ENCODE results near the gene PLCB2. TPM values are rescaled to one million over a fixed set of nuclear protein-coding genes. Genes with fewer than 3 reads are reported as not detected.

PLCB2 gene
- total RNA-seq, 1 experiment from 2014 or later = 7.4 TPM

- H2BK5ac ChIP-seq (ENCODE audit: insufficient read length, low read length) = no peak overlapping the region
- H3K36me3 Mint-ChIP-seq (ENCODE audit: insufficient read depth in 1 of 3, low read depth in 3 of 3) = no peaks in the 10 kb centered on the region
- no peak overlapping the region for H2AK5ac ChIP-seq (ENCODE audit: insufficient read length, low read length)
- no peak overlapping the region for H3K27ac Mint-ChIP-seq
- H3K9ac ChIP-seq (ENCODE audit: extremely low read depth, insufficient read length, low read length) = no peak overlapping the region
- no peak overlapping the region for H3K14ac ChIP-seq (ENCODE audit: insufficient read depth, low read length)
- H4K91ac ChIP-seq (ENCODE audit: insufficient read length, low read depth, low read length) = no peak overlapping the region
- no peak for TF ChIP-seq CTCF (conservative IDR thresholded peaks at IDR 0.05)
- WGBS (ENCODE audit: extremely low coverage, insufficient read length, low lambda C conversion rate) = no CpG with 5 or more reads among the region's 4 CpGs
- no peak overlapping the region for H2BK12ac ChIP-seq (ENCODE audit: insufficient read length, low read depth, low read length)
- H3K23ac ChIP-seq (ENCODE audit: insufficient read length, low read depth, low read length) = no peak overlapping the region
- H4K8ac ChIP-seq (replicated peaks; ENCODE audit: insufficient read length, low read depth, low read length) = no peak overlapping the region
- no peak overlapping the region for H3T11ph ChIP-seq (ENCODE audit: low read length)
- no peak overlapping the region for H2BK20ac ChIP-seq (ENCODE audit: low read depth, low read length, poor library complexity, severe bottlenecking)
- H3K4me1 ChIP-seq (ENCODE audit: insufficient read depth, low read length) = no peaks in the 10 kb centered on the region
- no peak overlapping the region for H3K56ac ChIP-seq (ENCODE audit: insufficient read length, low read depth, low read length)
- H3K27me3 ChIP-seq (ENCODE audit: insufficient read depth, low read length) = no peaks in the 10 kb centered on the region
- no peak overlapping the region for H2BK120ac ChIP-seq (ENCODE audit: low read depth, low read length, poor library complexity, severe bottlenecking)
- H4K5ac ChIP-seq (ENCODE audit: insufficient read length, low read depth, low read length) = no peak overlapping the region
- H3K4me1 Mint-ChIP-seq = peaks cover 6 to 10% of the 10 kb centered on the region in 2 experiments
- H3K23me2 ChIP-seq (ENCODE audit: insufficient read length, low read depth, low read length, poor library complexity, severe bottlenecking) = no peaks in the 10 kb centered on the region
- H2AFZ ChIP-seq (ENCODE audit: low read length) = no peak overlapping the region
- H2BK15ac ChIP-seq (ENCODE audit: low read depth, low read length) = 0 out of 2 replicates have a peak overlapping the region, but pooled peaks have one; percentile 45
- no peak overlapping the region for H3K4ac ChIP-seq (ENCODE audit: low read depth, low read length)
- no peaks in the 10 kb centered on the region; a peak in 1 of 5 replicates for H3K9me3 Mint-ChIP-seq
- no peak for DNase-seq
- H3K4me3 Mint-ChIP-seq = no peak overlapping the region
- no peaks in the 10 kb centered on the region for H4K20me1 ChIP-seq (ENCODE audit: control insufficient read depth, insufficient read depth, insufficient read length)
- peaks cover 60% of the 10 kb centered on the region for H3K27me3 Mint-ChIP-seq (ENCODE audit: low read depth)
- no peaks in the 10 kb centered on the region for H3K79me1 ChIP-seq (ENCODE audit: insufficient read depth, low read depth, low read length, poor library complexity, severe bottlenecking)
- no peak overlapping the region for H3K18ac ChIP-seq (ENCODE audit: insufficient read length, low read depth, low read length)
- no peak overlapping the region for H3K4me2 ChIP-seq (ENCODE audit: insufficient read depth, insufficient read length, low read length)
- no peaks in the 10 kb centered on the region for H3K9me3 ChIP-seq (ENCODE audit: control insufficient read depth, low read depth, low read length)
- H3K79me2 ChIP-seq (ENCODE audit: insufficient read depth, low read length) = no peaks in the 10 kb centered on the region
- H3K27ac ChIP-seq (ENCODE audit: insufficient read length, low read depth, low read length) = no peak overlapping the region
Observed at GRCh38 chr15:40314723-40315276, 7.1 kb upstream of the PLCB2 start.

All from H9 (cell line).